T follicular helper cell (primary cell): ENCODE measurements around the gene CHD6.

Source experiments
- DNase-seq: peaks from one replicate; pipeline ENCODE4 v3.0.0-alpha.2; 2020; ENCODE audit warnings: low read depth

The CHD6 gene

GRCh38 chr20:41505184-41505583, 113.0 kb downstream of the CHD6 start:
- DNase-seq = no peak

- DNase-seq = no peak
These were observed 116.8 kb downstream of the CHD6 start for GRCh38 chr20:41501376-41501775.

- DNase-seq = no peak
These were observed 118.0 kb downstream of the CHD6 start for GRCh38 chr20:41499961-41500725.

- no peak for DNase-seq
These were observed 119.1 kb downstream of the CHD6 start for GRCh38 chr20:41499064-41499463.

- no peak for DNase-seq
These were observed 120.8 kb downstream of the CHD6 start for GRCh38 chr20:41497186-41497895.

GRCh38 chr20:41494451-41494850, 123.7 kb downstream of the CHD6 start:
- no peak for DNase-seq

GRCh38 chr20:41483553-41483930, 134.6 kb downstream of the CHD6 start:
- DNase-seq = no peak

GRCh38 chr20:41482647-41483552, 135.3 kb downstream of the CHD6 start:
- DNase-seq = no peak

- DNase-seq = no peak
These were observed 138.0 kb downstream of the CHD6 start for GRCh38 chr20:41480054-41480770.

GRCh38 chr20:41479113-41479512, 139.1 kb downstream of the CHD6 start:
- DNase-seq = no peak

GRCh38 chr20:41478026-41478425, 140.2 kb downstream of the CHD6 start:
- no peak for DNase-seq

- no peak for DNase-seq
These were observed 141.7 kb downstream of the CHD6 start for GRCh38 chr20:41476446-41476845.

GRCh38 chr20:41476013-41476441, 142.2 kb downstream of the CHD6 start:
- no peak for DNase-seq

GRCh38 chr20:41475503-41475902, 142.7 kb downstream of the CHD6 start:
- DNase-seq = no peak

GRCh38 chr20:41470362-41471095, 147.6 kb downstream of the CHD6 start:
- DNase-seq = no peak

GRCh38 chr20:41469868-41470267, 148.3 kb downstream of the CHD6 start:
- no peak for DNase-seq

- no peak for DNase-seq
These were observed 149.1 kb downstream of the CHD6 start for GRCh38 chr20:41468994-41469600.

- DNase-seq = no peak
These were observed 150.5 kb downstream of the CHD6 start for GRCh38 chr20:41467690-41468089.

- no peak for DNase-seq
These were observed 151.0 kb downstream of the CHD6 start for GRCh38 chr20:41467220-41467619.

- DNase-seq = no peak
These were observed 154.6 kb downstream of the CHD6 start for GRCh38 chr20:41463567-41463966.
